Endothelial cell of umbilical vein (primary cell): Measurements from ENCODE around the gene PGAP1. TPM values are rescaled to one million over a fixed set of nuclear protein-coding genes. Genes with fewer than 3 reads are reported as not detected.

Experiments used
- Bru-seq: library from RNA; stranded (reverse); fragments of 400-500 nt; gene quantifications from one replicate; lab custom pipeline; 2021; lab: Mats Ljungman, UMichigan
- BruChase-seq, 2 experiments: library from RNA; stranded (reverse); fragments of 400-500 nt; gene quantifications; one replicate each; lab custom pipeline; 2021; lab: Mats Ljungman, UMichigan
- BruUV-seq: library from RNA; stranded (reverse); fragments of 400-500 nt; replicated peaks from 2 replicates; lab custom pipeline; 2021; lab: Mats Ljungman, UMichigan
- CTCF ChIA-PET: fragments of 300-600, 350-600 bp; sonication (Branson Sonifier 250); formaldehyde crosslinking; loops from one replicate; lab custom pipeline; 2021; ENCODE audit warnings: antibody characterized with exemption, inconsistent platforms; lab: Charles Lee
- POLR2A ChIA-PET: fragments of 300-600, 350-600 bp; sonication (Branson Sonifier 250); formaldehyde crosslinking; loops from one replicate; lab custom pipeline; 2021; ENCODE audit warnings: antibody characterized with exemption, inconsistent platforms; lab: Charles Lee
- DNase-seq: peaks from one replicate; pipeline ENCODE4 v3.0.0-alpha.2; 2011; ENCODE audit warnings: low read depth, low spot score
- FAIRE-seq: peaks from 2 replicates; lab custom pipeline; 2011; peaks lifted over from hg19 to GRCh38; lab: Jason Lieb, UNC
- H2AFZ ChIP-seq: 2 replicates; pipeline ENCODE4 v1.6.0; 2012; ENCODE audit warnings: low read depth, low read length, control low read depth, inconsistent platforms
- H3K27ac ChIP-seq: 2 replicates; pipeline ENCODE4 v1.5.1; 2011; ENCODE audit warnings: low read depth, mild to moderate bottlenecking, control low read depth, low read length, moderate library complexity; ENCODE audit not compliant: insufficient read depth
- H3K27me3 ChIP-seq, 2 experiments: 2 replicates each; pipeline versions ENCODE4 v1.6.0 to v1.6.1; 2011; ENCODE audit warnings: low read length in 2 of 2, mixed read lengths in 1 of 2; ENCODE audit not compliant: control insufficient read depth in 2 of 2, insufficient read depth in 2 of 2
- H3K36me3 ChIP-seq, 2 experiments: 2 replicates in 1 of 2; 3 replicates in 1 of 2; pipeline ENCODE4 v1.5.1; 2011; ENCODE audit warnings: low read length in 2 of 2, mild to moderate bottlenecking in 1 of 2, moderate library complexity in 1 of 2; ENCODE audit not compliant: control insufficient read depth in 2 of 2, insufficient read depth in 2 of 2; ENCODE audit errors: extremely low read depth in 1 of 2
- H3K4me1 ChIP-seq: 3 replicates; pipeline ENCODE4 v1.5.1; 2011; ENCODE audit warnings: mild to moderate bottlenecking, low read length; ENCODE audit not compliant: control insufficient read depth, insufficient read depth; ENCODE audit errors: extremely low read depth
- H3K4me2 ChIP-seq: 2 replicates; pipeline ENCODE4 v1.6.1; 2011; ENCODE audit warnings: low read length, control low read depth, mixed read lengths; ENCODE audit not compliant: insufficient read depth
- H3K4me3 ChIP-seq, 3 experiments: fragments of 200-600 bp in 1 of 3; sonication (generic), shearing (Covaris generic) in 1 of 3; replicated peaks in 1 of 3; 2 replicates each; pipeline ENCODE4 v1.5.1; 2011 to 2016; ENCODE audit warnings: control low read depth in 3 of 3, low read length in 3 of 3, mild to moderate bottlenecking in 2 of 3, inconsistent platforms in 1 of 3, low read depth in 1 of 3, moderate library complexity in 1 of 3; ENCODE audit not compliant: insufficient read depth in 1 of 3
- H3K79me2 ChIP-seq: 2 replicates; pipeline ENCODE4 v1.6.0; 2012; ENCODE audit warnings: low read length, inconsistent platforms; ENCODE audit not compliant: control insufficient read depth, insufficient read depth
- H3K9ac ChIP-seq: replicated peaks from 2 replicates; pipeline ENCODE3; 2011; ENCODE audit warnings: low read length, control low read depth; ENCODE audit not compliant: insufficient read depth; ENCODE audit errors: extremely low read depth
- H3K9me1 ChIP-seq: replicated peaks from 3 replicates; pipeline ENCODE4 v1.6.0; 2011; ENCODE audit warnings: mild to moderate bottlenecking, low read length; ENCODE audit not compliant: control insufficient read depth, insufficient read depth; ENCODE audit errors: extremely low read depth
- H3K9me3 ChIP-seq: replicated peaks from 2 replicates; pipeline ENCODE4 v1.5.1; 2012; ENCODE audit warnings: low read length, inconsistent platforms; ENCODE audit not compliant: control insufficient read depth, insufficient read depth
- H4K20me1 ChIP-seq: replicated peaks from 2 replicates; pipeline ENCODE3; 2011; ENCODE audit warnings: mild to moderate bottlenecking, low read length; ENCODE audit not compliant: control insufficient read depth, insufficient read depth; ENCODE audit errors: extremely low read depth
- CTCF ChIP-seq, 2 donors: IDR thresholded peaks; 1 replicate in 1 of 2; 2 replicates in 1 of 2; pipeline ENCODE4 v1.5.1; 2011; ENCODE audit warnings: low read length in 2 of 2, mild to moderate bottlenecking in 2 of 2, moderate library complexity in 2 of 2, control low read depth in 1 of 2, inconsistent platforms in 1 of 2, low read depth in 1 of 2; ENCODE audit not compliant: insufficient read depth in 1 of 2; ENCODE audit errors: extremely low read depth in 1 of 2
- FOS ChIP-seq: IDR thresholded peaks from 2 replicates; pipeline ENCODE4 v1.6.1; 2011; ENCODE audit warnings: mild to moderate bottlenecking, low read length, moderate library complexity, borderline replicate concordance; ENCODE audit not compliant: insufficient read depth
- GATA2 ChIP-seq: IDR thresholded peaks from 2 replicates; pipeline ENCODE4 v1.7.0; 2011; ENCODE audit warnings: low read depth, mild to moderate bottlenecking, moderate library complexity, mixed read lengths, low read length; ENCODE audit not compliant: insufficient read length, insufficient read depth
- MYC ChIP-seq: IDR thresholded peaks from one replicate; pipeline ENCODE4 v1.6.1; 2011; ENCODE audit warnings: mild to moderate bottlenecking, low read depth, low read length
- POLR2A ChIP-seq: IDR thresholded peaks from 2 replicates; pipeline ENCODE4 v1.6.1; 2012; ENCODE audit warnings: low read depth, mild to moderate bottlenecking, control low read depth, low read length
- POLR2AphosphoS5 ChIP-seq: IDR thresholded peaks from 2 replicates; pipeline ENCODE4 v1.6.1; 2012; ENCODE audit warnings: low read depth, mild to moderate bottlenecking, control low read depth, low read length, moderate library complexity; ENCODE audit not compliant: insufficient read depth
- dilution Hi-C: fragments of 300-500 bp; cut with MboI; formaldehyde crosslinking; loops from one replicate; pipeline ENCODE4 v1.15.0; 2019; ENCODE audit warnings: low sequenced_read_pairs; ENCODE audit not compliant: extremely low pct_ligation_motif_present
- intact Hi-C: fragments of 100-400 bp; cut with micrococcal nuclease; formaldehyde crosslinking; loops from one replicate; pipeline ENCODE4 v1.10.0; 2022
- long read RNA-seq: library from polyadenylated mRNA; stranded (forward); transcript quantifications from one replicate; pipeline ENCODE4 v2.0.0, GENCODE V29; 2021
- polyA minus RNA-seq, 3 experiments: library from RNA; depleted of rRNA, polyadenylated mRNA; stranded (reverse); fragments of >200 nt; gene quantifications; 1 replicate in 1 of 3; 2 replicates in 2 of 3; pipeline ENCODE4 v1.2.3, GENCODE V29; 2011
- polyA plus RNA-seq, 4 experiments: library from polyadenylated mRNA; depleted of rRNA in 3 of 4; stranded (reverse) in 3 of 4; unstranded in 1 of 4; fragments of >200 nt; gene quantifications; 2 replicates each; pipeline versions ENCODE4 v1.2.1 to v1.2.3, GENCODE V29; 2011 to 2012; ENCODE audit warnings: missing spikeins in 1 of 4
- total RNA-seq: library from RNA; stranded (reverse); gene quantifications from 2 replicates; pipeline ENCODE4 v1.2.3, GENCODE V29; 2021

The PGAP1 gene
- total RNA-seq (9.8 and 13.0 TPM in 2 replicates), polyA plus RNA-seq (2.8 and 3.9 TPM in 2 replicates), polyA minus RNA-seq (11.5 and 11.6 TPM in 2 replicates), Bru-seq, nascent RNA (percentile 73 among the genes with signal in this experiment), BruChase-seq, experiment 1, labeled RNA remaining after a 6-hour chase (percentile 78 among the genes with signal in this experiment), BruChase-seq, experiment 2, labeled RNA remaining after a 2-hour chase (percentile 88 among the genes with signal in this experiment)
- polyA plus RNA-seq (2011; cell fraction: cytosol; rRNA removed) = 1.8 and 1.9 TPM in 2 replicates
- polyA plus RNA-seq (2011; cell fraction: nucleus; rRNA removed) = 14.5 and 18.9 TPM in 2 replicates
- polyA plus RNA-seq (2012) = 8.2 and 12.0 TPM in 2 replicates
- polyA minus RNA-seq (2011; cell fraction: cytosol; rRNA and poly(A)+ RNA removed) = 1.2 TPM
- polyA minus RNA-seq (2011; cell fraction: nucleus; rRNA and poly(A)+ RNA removed) = 39.2 and 56.1 TPM in 2 replicates
- long read RNA-seq, partial matches to known transcripts = 1 of 4 reads
- long read RNA-seq, other reads (novel, unspliced or antisense) = 3 of 4 reads

GRCh38 chr2:196926562-196927375 is at the start of gene PGAP1:
PGAP1 (minus strand) TSS chr2:196926707; CDS start chr2:196926616, 91 bp downstream.
- Histone ChIP-seq H3K9ac (peak within 1 kb of the TSS; percentile 96), H3K9me3 (no peaks in the 10 kb centered on the region), H3K36me3 (no peaks in the 10 kb centered on the region), H2AFZ (peak within 1 kb of the TSS; percentile 97), H3K27ac (peak within 1 kb of the TSS; percentile 83), H4K20me1 (no peaks in the 10 kb centered on the region), H3K27me3 (no peaks in the 10 kb centered on the region), H3K4me2 (peak within 1 kb of the TSS; percentile 97), H3K4me1 (peaks cover 26% of the 10 kb centered on the region), H3K4me3 (peak within 1 kb of the TSS; percentile 97 to 100 (median 97)), H3K79me2 (peaks cover 46% of the 10 kb centered on the region), H3K9me1 (no peaks in the 10 kb centered on the region)
- intact Hi-C loops = loop anchor here (1.0 to 10.0 kb wide), 6 partner anchors 62 to 384 kb away; partner anchors contain the start of gene ANKRD44
- BruUV-seq = TSS peak; percentile 27
- peak; percentile 79 for TF ChIP-seq POLR2AphosphoS5
- TF ChIP-seq POLR2A = peak; percentile 81
- TF ChIP-seq GATA2 = no peak
- TF ChIP-seq MYC = no peak
- no peak for TF ChIP-seq CTCF (IDR thresholded peaks at IDR 0.05; ENCODE audit: extremely low read depth in 1 of 2, insufficient read depth in 1 of 2, low read depth in 1 of 2, low read length in 2 of 2)
- TF ChIP-seq FOS = no peak
- DNase-seq (peak; percentile 96), FAIRE-seq (peak; percentile 48)
- ChIA-PET CTCF (interaction anchor here (1.0 to 2.0 kb wide), 6 partner anchors 62 to 187 kb away, joined by 3 to 9 read pairs (median 4); no protein-coding TSS in a partner anchor), POLR2A (interaction anchor here (1.0 kb wide), 1 partner anchor 8 kb away, joined by 3 read pairs; no protein-coding TSS in a partner anchor)
- dilution Hi-C loops = no loop called here
